Kidney glomerular epithelial cell (primary cell): ENCODE measurements around the gene WARS2.

Source experiments
- DNase-seq: peaks from one replicate; lab custom pipeline; 2025; lab: John Stamatoyannopoulos, UW

Gene WARS2

DNA sequence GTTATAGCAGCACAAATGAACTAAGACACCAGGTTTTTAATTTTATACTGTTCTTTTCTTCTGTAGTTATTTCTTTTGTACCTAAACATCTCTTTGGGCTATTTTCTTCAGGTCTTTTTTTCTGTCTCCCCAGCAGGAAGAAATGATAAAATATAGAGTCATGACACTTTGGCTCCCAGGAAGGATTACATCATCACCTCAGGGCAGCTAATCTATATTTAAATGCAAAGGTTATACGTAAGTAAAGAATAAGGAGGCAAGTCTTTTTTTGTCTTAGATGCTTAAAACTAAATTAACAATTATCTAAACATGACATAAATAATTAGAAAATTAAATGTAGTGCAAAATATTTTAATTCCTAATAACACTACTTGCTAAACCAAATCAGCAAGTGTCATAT lies 57.0 kb downstream of the WARS2 start:
- DNase-seq = no peak

DNA sequence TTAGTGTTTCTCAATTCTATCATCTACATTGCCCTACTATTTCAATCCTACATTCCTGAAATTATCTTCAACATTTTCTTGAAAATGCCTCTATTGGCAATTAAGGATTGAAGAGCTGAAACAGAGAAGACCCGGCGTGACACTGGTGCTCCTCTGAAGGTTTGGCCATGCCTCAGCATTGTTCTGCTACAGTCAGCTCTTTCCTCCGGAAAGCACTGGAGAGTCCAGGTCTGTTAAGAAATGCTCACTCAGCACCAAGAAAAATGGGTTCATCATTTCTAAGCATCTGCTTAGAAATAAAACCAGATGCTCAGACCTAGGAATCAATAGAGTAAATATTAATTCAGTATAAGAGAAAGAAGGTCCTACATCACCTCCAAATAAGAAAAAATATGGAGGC lies 58.8 kb downstream of the WARS2 start:
- DNase-seq = no peak

DNA sequence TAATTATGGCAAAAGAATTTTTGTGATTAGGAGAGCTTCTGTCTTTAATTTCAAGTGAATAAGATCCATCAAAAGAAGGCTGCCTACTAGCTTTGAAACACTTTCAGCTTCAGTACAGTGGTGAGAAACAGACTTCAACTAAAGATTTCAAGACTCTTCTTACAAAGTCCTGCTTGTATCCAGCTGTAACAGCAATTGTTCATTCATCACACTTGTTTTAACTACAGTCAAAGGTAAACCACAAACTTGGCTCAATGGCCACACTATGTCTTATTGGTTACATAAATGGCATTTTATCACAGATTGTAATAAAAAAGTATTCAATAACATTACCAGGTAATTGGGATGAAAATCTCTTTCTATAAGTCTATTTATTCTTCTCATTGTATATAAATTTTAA lies 59.2 kb downstream of the WARS2 start:
- peak; percentile 47 for DNase-seq

DNA sequence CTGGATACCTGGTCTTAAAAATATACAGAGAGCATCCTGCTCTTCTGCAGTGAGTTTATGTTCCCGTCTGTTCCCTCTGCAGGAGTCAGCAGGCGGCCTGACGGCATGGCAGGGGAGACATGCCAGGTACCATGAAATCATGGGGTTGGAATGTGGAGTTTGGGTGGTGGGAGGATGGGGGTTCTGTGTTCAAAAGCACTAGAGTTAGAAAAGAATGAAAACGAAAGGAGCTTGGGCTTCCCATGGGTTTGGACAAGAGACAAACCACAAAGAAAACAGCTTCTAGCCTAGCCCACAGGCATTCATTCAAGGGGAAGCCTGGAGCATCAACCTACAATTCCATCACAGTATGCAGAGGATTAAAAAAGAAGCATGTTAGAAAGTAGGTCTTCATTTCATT lies 59.9 kb downstream of the WARS2 start:
- DNase-seq = peak; percentile 94

GRCh38 chr1:119079881-119080280 lies 60.6 kb downstream of the WARS2 start:
- DNase-seq = peak; percentile 52

DNA sequence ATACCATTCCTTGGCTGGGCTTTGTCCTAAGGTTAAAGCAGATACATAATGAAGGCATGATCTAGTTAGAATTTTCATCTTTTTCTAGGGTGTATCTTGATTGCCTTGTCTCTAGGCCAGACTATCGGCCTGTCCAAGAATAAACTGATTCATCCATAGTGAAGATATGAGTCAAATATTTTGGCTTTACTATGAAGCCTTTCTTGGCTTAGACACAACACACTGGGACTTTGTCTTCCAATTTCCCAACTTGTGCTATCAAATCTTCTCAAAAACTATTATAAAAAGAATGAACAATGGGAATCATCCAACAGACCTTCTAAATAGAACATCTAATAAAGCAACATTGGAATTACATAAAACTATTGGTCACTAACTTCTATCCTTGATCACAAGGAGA lies 64.8 kb downstream of the WARS2 start:
- no peak for DNase-seq

GRCh38 chr1:119071321-119071720 lies 69.1 kb downstream of the WARS2 start:
- DNase-seq = no peak

- no peak for DNase-seq
Measured at GRCh38 chr1:119069682-119070081, 70.8 kb downstream of the WARS2 start.

DNA sequence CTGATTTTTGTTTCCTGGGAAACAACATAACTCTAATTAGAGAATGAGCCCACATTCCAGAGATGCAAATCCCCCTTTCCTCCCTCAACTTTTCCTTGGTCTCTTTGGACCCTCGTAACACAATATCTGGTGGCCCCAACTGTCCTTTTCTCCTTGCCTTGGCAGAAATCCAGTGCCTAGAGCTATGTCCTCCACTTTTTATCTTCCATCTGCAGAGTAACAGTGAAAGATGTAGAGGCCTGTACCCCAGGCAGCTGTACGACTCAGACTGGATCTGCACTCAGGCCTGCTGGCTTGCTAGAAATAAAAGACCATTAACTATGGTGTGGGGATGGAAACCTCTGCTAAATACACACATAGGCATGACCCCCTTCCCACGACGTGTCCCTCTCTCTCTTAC lies 72.0 kb downstream of the WARS2 start:
- DNase-seq = no peak

- DNase-seq = no peak
Measured at GRCh38 chr1:119061700-119062099, 78.8 kb downstream of the WARS2 start.

GRCh38 chr1:119055568-119055967 lies 84.9 kb downstream of the WARS2 start:
- DNase-seq = no peak

GRCh38 chr1:119053917-119054316 lies 86.5 kb downstream of the WARS2 start:
- DNase-seq = no peak

DNA sequence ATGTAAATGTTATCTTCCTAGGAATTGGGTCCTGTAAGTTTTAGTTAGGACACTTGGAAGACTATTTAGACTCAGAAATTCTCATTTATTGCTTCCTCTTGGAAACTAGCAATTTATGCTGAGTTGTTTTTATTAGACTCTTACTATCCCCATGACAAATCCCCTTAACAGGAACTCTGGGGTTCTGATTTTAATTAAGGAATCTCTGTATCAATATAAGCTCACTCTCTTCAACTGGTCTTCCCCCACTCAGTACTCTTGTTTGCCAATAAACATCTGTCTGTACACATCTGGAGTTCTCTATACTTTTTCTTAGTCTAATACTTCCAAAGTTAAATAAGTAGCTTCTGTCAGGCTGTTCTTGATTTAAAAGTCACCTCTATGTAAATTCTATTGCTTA lies 88.2 kb downstream of the WARS2 start:
- no peak for DNase-seq

- no peak for DNase-seq
Measured at GRCh38 chr1:119048624-119049404, 91.6 kb downstream of the WARS2 start.

GRCh38 chr1:119046785-119047438 lies 93.5 kb downstream of the WARS2 start:
- DNase-seq = no peak

- no peak for DNase-seq
Measured at GRCh38 chr1:119046429-119046784, 94.0 kb downstream of the WARS2 start.

DNA sequence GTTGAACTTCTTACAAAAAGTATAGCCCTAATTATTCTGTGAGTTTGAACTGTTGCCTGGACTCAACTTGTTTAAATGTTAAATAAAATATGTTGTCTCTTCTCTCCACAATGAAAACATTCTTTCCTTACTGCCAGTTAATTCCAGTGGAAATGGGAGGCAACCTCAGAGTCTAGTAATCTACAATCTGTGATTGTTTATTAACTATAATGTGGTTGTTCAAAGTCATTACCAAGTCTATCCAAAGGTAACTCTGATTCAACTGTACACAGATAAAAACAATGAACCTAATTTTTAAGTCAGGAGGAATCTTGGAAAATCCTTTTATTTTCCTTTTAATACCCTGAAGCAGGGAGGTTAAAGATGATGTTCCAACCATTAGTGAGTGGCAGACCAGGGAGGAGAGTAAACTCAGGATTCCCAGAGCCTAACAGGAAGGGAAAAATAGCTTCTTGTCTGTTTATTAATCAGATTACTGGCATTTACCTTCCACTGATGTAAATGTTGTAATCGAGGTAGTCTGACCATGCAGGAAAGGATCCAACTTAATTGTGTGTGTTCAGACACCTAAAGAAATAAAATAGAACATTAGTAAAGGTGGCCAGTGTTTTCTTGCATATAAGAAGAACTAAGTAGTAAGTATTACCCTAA lies 95.2 kb downstream of the WARS2 start:
- peak; percentile 61 for DNase-seq

DNA sequence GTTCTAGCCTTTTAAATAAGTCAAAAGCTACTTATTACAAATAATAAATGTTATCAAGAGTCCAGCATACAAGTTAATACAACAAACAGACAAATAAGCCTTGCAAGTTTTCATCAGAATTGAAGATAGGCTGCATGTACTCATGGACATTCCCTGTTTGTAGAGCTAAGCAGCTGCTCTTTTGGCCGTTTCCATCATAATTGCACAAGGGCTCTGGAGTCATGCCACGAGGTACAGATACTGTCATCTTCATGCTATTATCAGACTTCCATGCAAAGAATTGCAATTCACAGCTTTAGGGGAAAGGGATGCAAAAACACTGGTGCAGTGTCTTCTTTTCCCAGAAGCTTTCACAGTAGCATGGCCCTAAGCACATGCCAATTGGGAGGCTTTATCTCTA lies 99.5 kb downstream of the WARS2 start:
- DNase-seq = no peak

DNA sequence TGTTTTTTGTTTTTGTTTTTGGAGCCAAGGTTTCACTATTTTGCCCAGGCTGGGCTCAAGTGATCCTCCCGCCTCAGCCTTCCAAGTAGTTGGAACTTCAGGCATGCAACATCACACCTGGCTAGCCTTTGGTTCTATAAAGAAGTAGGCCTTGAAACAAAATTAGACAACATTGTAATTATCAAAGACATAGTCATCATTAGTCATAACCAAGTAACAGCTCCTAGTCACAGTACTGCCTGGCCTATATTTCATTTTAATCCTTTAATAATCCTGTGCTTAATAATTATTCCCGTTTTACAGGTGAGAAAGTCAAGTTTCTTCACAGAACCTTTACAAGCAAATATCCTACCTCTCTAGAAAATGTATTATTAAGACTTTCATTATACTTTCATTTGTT lies 100.0 kb downstream of the WARS2 start:
- DNase-seq = no peak

- DNase-seq = no peak
Measured at GRCh38 chr1:119038363-119038762, 102.1 kb downstream of the WARS2 start.

GRCh38 chr1:119034359-119034758 lies 106.1 kb downstream of the WARS2 start:
- no peak for DNase-seq

- no peak for DNase-seq
Measured at GRCh38 chr1:119032986-119033385, 107.5 kb downstream of the WARS2 start.

GRCh38 chr1:119027759-119028158 lies 112.7 kb downstream of the WARS2 start:
- no peak for DNase-seq
